ENCODE results near the gene CELF1. TPM values are rescaled to one million over a fixed set of nuclear protein-coding genes. Genes with fewer than 3 reads are reported as not detected.

CELF1 gene
- total RNA-seq, 2 experiments from 2014 or later, result 132 to 143 TPM

GRCh38 chr11:47589584-47589976 lies 36.6 kb upstream of the CELF1 start:
- H3K4me3 Mint-ChIP-seq, result no peak overlapping the region
- intact Hi-C loops (cut with DNase I, micrococcal nuclease), result no loop called here
- H3K27me3 Mint-ChIP-seq, result peaks cover 20% of the 10 kb centered on the region
- H3K27ac Mint-ChIP-seq, result no peak overlapping the region
- DNase-seq, result no peak
- ChIA-PET POLR2A (no interaction called here), CTCF (no interaction called here)
- peaks cover 4% of the 10 kb centered on the region for H3K4me1 Mint-ChIP-seq
- ATAC-seq, result no peak
- H3K36me3 Mint-ChIP-seq (ENCODE audit: low read depth), result peaks cover 7% of the 10 kb centered on the region
- H3K9me3 Mint-ChIP-seq (ENCODE audit: low read depth), result no peaks in the 10 kb centered on the region

- Mint-ChIP-seq H3K27ac (no peak overlapping the region), H3K9me3 (ENCODE audit: low read depth) (no peaks in the 10 kb centered on the region), H3K27me3 (peaks cover 17% of the 10 kb centered on the region), H3K4me3 (no peak overlapping the region), H3K4me1 (peaks cover 4% of the 10 kb centered on the region), H3K36me3 (ENCODE audit: low read depth) (peaks cover 11% of the 10 kb centered on the region)
- no peak for DNase-seq
- POLR2A ChIA-PET, result no interaction called here
- ATAC-seq, result no peak
- CTCF ChIA-PET, result no interaction called here
- intact Hi-C loops (cut with DNase I, micrococcal nuclease), result no loop called here
Measured at GRCh38 chr11:47589118-47589517, 36.2 kb upstream of the CELF1 start.

- intact Hi-C loops (cut with DNase I, micrococcal nuclease), result no loop called here
- POLR2A ChIA-PET, result interaction anchor here (0.6 kb wide), 1 partner anchor 47 kb away, joined by 3 read pairs; no protein-coding TSS in a partner anchor
- ATAC-seq, result no peak
Measured at GRCh38 chr11:47587723-47588326, 34.9 kb upstream of the CELF1 start.

GRCh38 chr11:47587039-47587716 lies 34.2 kb upstream of the CELF1 start:
- ATAC-seq (no peak), DNase-seq (no peak)
- Mint-ChIP-seq H3K4me1 (no peaks in the 10 kb centered on the region), H3K27ac (no peak overlapping the region), H3K27me3 (peaks cover 3% of the 10 kb centered on the region), H3K9me3 (ENCODE audit: low read depth) (no peaks in the 10 kb centered on the region), H3K4me3 (no peak overlapping the region), H3K36me3 (ENCODE audit: low read depth) (peaks cover 27% of the 10 kb centered on the region)
- intact Hi-C loops (cut with DNase I, micrococcal nuclease), result no loop called here
- ChIA-PET CTCF (no interaction called here), POLR2A (interaction anchor here (0.6 kb wide), 1 partner anchor 48 kb away, joined by 3 read pairs; no protein-coding TSS in a partner anchor)

More at GRCh38 chr11:47587723-47588326, 34.9 kb upstream of the CELF1 start:
- Mint-ChIP-seq H3K36me3 (ENCODE audit: low read depth) (peaks cover 22% of the 10 kb centered on the region), H3K9me3 (ENCODE audit: low read depth) (no peaks in the 10 kb centered on the region), H3K4me3 (no peak overlapping the region), H3K27ac (no peak overlapping the region), H3K4me1 (no peaks in the 10 kb centered on the region), H3K27me3 (peaks cover 6% of the 10 kb centered on the region)
- CTCF ChIA-PET, result no interaction called here
- no peak for DNase-seq

- Mint-ChIP-seq H3K27ac (no peak within 1 kb of the TSS), H3K27me3 (no peaks in the 10 kb centered on the region), H3K4me3 (no peak within 1 kb of the TSS), H3K9me3 (ENCODE audit: low read depth) (no peaks in the 10 kb centered on the region), H3K4me1 (no peaks in the 10 kb centered on the region), H3K36me3 (ENCODE audit: low read depth) (peaks cover 31% of the 10 kb centered on the region)
- ChIA-PET POLR2A (no interaction called here), CTCF (interaction anchor here (1.1 kb wide), 1 partner anchor 33 kb away, joined by 3 read pairs; no protein-coding TSS in a partner anchor)
- ATAC-seq, result no peak
- DNase-seq, result no peak
- intact Hi-C loops (cut with DNase I, micrococcal nuclease), result no loop called here
Measured at GRCh38 chr11:47586098-47586855, 33.3 kb upstream of the CELF1 start, which contains the start of gene FAM180B. TSS of gene FAM180B (plus strand) at chr11:47586678. CDS start at chr11:47586769, 91 bp downstream.

- Mint-ChIP-seq H3K9me3 (ENCODE audit: low read depth) (no peaks in the 10 kb centered on the region), H3K36me3 (ENCODE audit: low read depth) (peaks cover 39% of the 10 kb centered on the region), H3K27me3 (no peaks in the 10 kb centered on the region), H3K4me1 (peaks cover 15% of the 10 kb centered on the region), H3K4me3 (no peak overlapping the region), H3K27ac (no peak overlapping the region)
- intact Hi-C loops (cut with DNase I, micrococcal nuclease), result no loop called here
- ChIA-PET POLR2A (no interaction called here), CTCF (no interaction called here)
- DNase-seq, result no peak
- ATAC-seq, result no peak
Measured at GRCh38 chr11:47583844-47584243, 30.9 kb upstream of the CELF1 start.

GRCh38 chr11:47578524-47579494 lies 25.9 kb upstream of the CELF1 start, which contains the start of the genes KBTBD4 and NDUFS3:
TSS of gene KBTBD4 (minus strand) at chr11:47578970. CDS start at chr11:47578951, 19 bp downstream.
TSS of gene NDUFS3 (plus strand) at chr11:47579074. CDS start at chr11:47579092, 18 bp downstream.
- H3K27me3 Mint-ChIP-seq, result no peaks in the 10 kb centered on the region
- CTCF ChIA-PET, result interaction anchor here (0.5 to 1.9 kb wide), 8 partner anchors 12 to 204 kb away, joined by 3 to 9 read pairs (median 4); partner anchors contain the start of gene CELF1
- peaks cover 39% of the 10 kb centered on the region for H3K4me1 Mint-ChIP-seq
- peak within 1 kb of the TSS; percentile 87 for H3K4me3 Mint-ChIP-seq
- ATAC-seq (peak; percentile 96), DNase-seq (peak; percentile 92)
- H3K27ac Mint-ChIP-seq, result peak within 1 kb of the TSS; percentile 93
- intact Hi-C loops (cut with DNase I, micrococcal nuclease), result loop anchor here (1.0 to 5.0 kb wide), 16 partner anchors 14 to 878 kb away; partner anchors contain the start of genes CELF1 (in 2 of the 2), MTCH2 (in 2 of the 2), ACP2 (in 1 of the 2) and ARFGAP2 (in 1 of the 2)
- POLR2A ChIA-PET, result interaction anchor here (0.8 to 1.9 kb wide), 4 partner anchors 13 to 27 kb away, joined by 3 to 14 read pairs (median 6); partner anchors contain the start of gene PTPMT1
- no peaks in the 10 kb centered on the region for H3K9me3 Mint-ChIP-seq (ENCODE audit: low read depth)
- H3K36me3 Mint-ChIP-seq (ENCODE audit: low read depth), result peaks cover 48% of the 10 kb centered on the region

GRCh38 chr11:47577460-47578041 lies 24.6 kb upstream of the CELF1 start:
- intact Hi-C loops (cut with DNase I, micrococcal nuclease), result loop anchor here (1.0 to 5.0 kb wide), 11 partner anchors 12 to 877 kb away; partner anchors contain the start of genes ACP2 (in 1 of the 2), ARFGAP2 (in 1 of the 2), ARHGAP1 (in 1 of the 2) and CELF1 (in 1 of the 2)
- ChIA-PET CTCF (interaction anchor here (0.6 to 1.9 kb wide), 8 partner anchors 11 to 336 kb away, joined by 3 to 9 read pairs (median 4); partner anchors contain the start of gene CELF1), POLR2A (interaction anchor here (0.8 to 1.9 kb wide), 3 partner anchors 12 to 26 kb away, joined by 3 to 14 read pairs (median 4); partner anchors contain the start of gene PTPMT1)
- ATAC-seq (no peak), DNase-seq (no peak)
- peaks cover 48% of the 10 kb centered on the region for H3K36me3 Mint-ChIP-seq (ENCODE audit: low read depth)
- H3K27me3 Mint-ChIP-seq, result no peaks in the 10 kb centered on the region
- H3K4me3 Mint-ChIP-seq, result peak overlapping the region; percentile 87
- peaks cover 41% of the 10 kb centered on the region for H3K4me1 Mint-ChIP-seq
- H3K27ac Mint-ChIP-seq, result peak overlapping the region; percentile 93
- H3K9me3 Mint-ChIP-seq (ENCODE audit: low read depth), result no peaks in the 10 kb centered on the region

GRCh38 chr11:47573321-47573720 lies 20.4 kb upstream of the CELF1 start:
- ATAC-seq (no peak), DNase-seq (no peak)
- H3K4me3 Mint-ChIP-seq, result no peak overlapping the region
- peaks cover 51% of the 10 kb centered on the region for H3K36me3 Mint-ChIP-seq (ENCODE audit: low read depth)
- POLR2A ChIA-PET, result interaction anchor here (0.5 kb wide), 1 partner anchor 19 kb away, joined by 3 read pairs; no protein-coding TSS in a partner anchor
- H3K9me3 Mint-ChIP-seq (ENCODE audit: low read depth), result no peaks in the 10 kb centered on the region
- no peaks in the 10 kb centered on the region for H3K27me3 Mint-ChIP-seq
- H3K4me1 Mint-ChIP-seq, result peaks cover 24% of the 10 kb centered on the region
- CTCF ChIA-PET, result interaction anchor here (0.5 to 1.1 kb wide), 3 partner anchors 11 to 21 kb away, joined by 3 to 4 read pairs (median 3); no protein-coding TSS in a partner anchor
- intact Hi-C loops (cut with DNase I, micrococcal nuclease), result no loop called here
- H3K27ac Mint-ChIP-seq, result no peak overlapping the region

- DNase-seq (no peak), ATAC-seq (no peak)
- ChIA-PET POLR2A (no interaction called here), CTCF (interaction anchor here (0.7 to 1.1 kb wide), 2 partner anchors 9 to 18 kb away, joined by 3 read pairs; no protein-coding TSS in a partner anchor)
- Mint-ChIP-seq H3K27ac (no peak overlapping the region), H3K4me3 (no peak overlapping the region), H3K27me3 (no peaks in the 10 kb centered on the region), H3K4me1 (peaks cover 20% of the 10 kb centered on the region), H3K36me3 (ENCODE audit: low read depth) (peaks cover 50% of the 10 kb centered on the region), H3K9me3 (ENCODE audit: low read depth) (no peaks in the 10 kb centered on the region)
- intact Hi-C loops (cut with DNase I, micrococcal nuclease), result no loop called here
Measured at GRCh38 chr11:47572715-47573255, 19.9 kb upstream of the CELF1 start.

All from activated CD4-positive, alpha-beta T cell treated with anti-CD3 and anti-CD28 coated beads for 36 hours (primary cell).